ENCODE data around the gene OSBPL10.

OSBPL10 gene

GRCh38 chr3:31851278-31851677 is 129.8 kb downstream of the OSBPL10 start:
- no peak for DNase-seq (ENCODE audit: low read depth in 2 of 2)

- DNase-seq (ENCODE audit: low read depth in 2 of 2) = no peak
Measured at GRCh38 chr3:31848911-31849310, 132.2 kb downstream of the OSBPL10 start.

GRCh38 chr3:31848163-31848818 is 132.8 kb downstream of the OSBPL10 start:
- DNase-seq (ENCODE audit: low read depth in 2 of 2) = no peak

DNA sequence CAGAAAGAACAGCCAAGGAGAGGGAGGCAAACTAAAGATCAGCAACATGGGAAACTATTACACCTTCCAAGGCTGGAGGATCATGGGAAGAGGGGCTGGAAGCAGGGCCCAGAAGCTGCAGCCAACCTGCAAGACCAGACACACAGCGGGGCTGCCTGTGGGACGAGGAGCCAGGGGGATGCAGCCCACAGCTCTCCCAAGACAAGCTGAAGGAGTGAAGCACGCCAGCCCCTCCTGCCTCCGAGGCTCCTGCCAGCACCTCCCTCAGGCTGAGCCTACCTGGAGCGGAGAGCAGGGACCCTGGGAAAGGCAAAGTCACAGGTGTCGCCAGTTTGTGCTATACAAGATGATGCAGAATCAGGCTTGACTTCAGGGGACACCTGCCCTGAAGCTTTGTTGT is 133.3 kb downstream of the OSBPL10 start:
- no peak for DNase-seq (ENCODE audit: low read depth in 2 of 2)

DNA sequence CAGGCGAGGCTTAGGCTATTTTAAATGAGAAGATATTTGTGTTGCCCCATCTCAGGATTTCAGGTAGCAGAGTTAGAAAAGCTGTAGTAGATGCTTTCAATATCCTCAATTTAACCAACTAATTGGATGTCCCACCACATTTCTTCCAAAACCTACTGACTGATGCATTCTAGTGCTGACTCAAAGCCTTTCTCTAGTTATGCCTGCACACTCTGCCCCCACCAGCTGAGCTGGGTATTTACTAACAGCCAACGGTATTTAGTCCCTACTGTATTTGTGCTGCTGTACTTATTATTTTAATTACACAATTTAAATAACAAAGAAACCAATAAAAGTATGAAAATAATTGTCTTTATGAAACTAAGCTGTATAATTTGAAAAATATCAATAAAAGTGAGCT is 139.5 kb downstream of the OSBPL10 start:
- no peak for DNase-seq (ENCODE audit: low read depth in 2 of 2)

DNA sequence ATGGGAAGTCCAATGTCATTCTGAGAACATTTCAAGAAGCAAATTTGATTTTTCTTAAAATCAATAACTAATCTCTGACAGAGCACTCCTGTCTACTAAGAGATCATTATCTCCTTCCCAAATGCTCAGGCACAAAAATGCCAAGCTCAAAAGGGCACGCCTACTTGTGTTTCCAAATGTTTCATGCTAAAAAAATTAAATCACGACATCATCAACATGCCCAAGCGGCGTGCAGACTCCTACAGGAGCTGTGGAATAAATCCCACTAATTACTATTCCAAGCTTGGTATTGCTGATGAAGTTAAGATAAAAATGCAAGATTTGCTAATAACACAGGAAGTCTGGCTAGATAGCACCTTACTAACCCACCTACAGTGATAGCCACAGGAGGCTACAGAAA is 140.8 kb downstream of the OSBPL10 start:
- DNase-seq (ENCODE audit: low read depth in 2 of 2) = no peak

- no peak for DNase-seq (ENCODE audit: low read depth in 2 of 2)
Measured at GRCh38 chr3:31839144-31839917, 141.7 kb downstream of the OSBPL10 start.

GRCh38 chr3:31836131-31837075 is 144.7 kb downstream of the OSBPL10 start:
- DNase-seq (ENCODE audit: low read depth in 2 of 2) = no peak

DNA sequence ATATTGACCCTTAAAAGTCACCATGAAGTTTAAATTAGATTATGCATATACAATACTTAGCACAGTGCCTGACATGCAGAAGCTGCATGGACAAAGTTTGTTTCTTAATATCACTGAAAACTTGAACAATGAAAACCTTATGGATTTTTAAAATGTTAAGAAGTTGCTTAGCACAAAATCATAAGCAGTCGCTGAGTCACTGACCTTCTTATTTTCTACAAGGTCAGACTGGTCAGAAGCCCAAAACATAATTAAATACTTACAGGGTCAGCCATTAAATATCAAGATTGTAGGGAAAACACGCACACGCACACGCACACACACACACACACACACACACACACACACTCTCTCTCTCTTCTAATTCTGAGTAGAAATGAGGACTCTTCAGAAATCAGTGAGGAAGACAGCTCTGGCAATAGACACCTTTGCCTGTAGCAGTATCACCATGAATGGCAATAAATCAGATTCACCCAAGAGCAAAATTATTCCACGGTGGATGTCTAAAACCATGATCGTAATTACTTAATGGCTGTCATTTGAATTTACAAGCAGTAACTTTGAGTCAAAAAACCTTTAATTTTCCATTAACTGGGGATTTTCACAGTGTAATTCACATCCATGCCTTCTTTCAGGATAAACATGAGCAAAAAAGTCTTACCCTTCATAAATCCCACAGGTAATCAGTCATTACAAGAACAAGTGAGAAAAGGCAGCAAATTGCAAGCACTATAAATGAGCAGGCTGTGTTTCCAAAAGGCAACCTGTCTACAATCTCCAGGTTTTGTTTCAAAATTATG is 147.5 kb downstream of the OSBPL10 start:
- DNase-seq (ENCODE audit: low read depth in 2 of 2) = no peak

DNA sequence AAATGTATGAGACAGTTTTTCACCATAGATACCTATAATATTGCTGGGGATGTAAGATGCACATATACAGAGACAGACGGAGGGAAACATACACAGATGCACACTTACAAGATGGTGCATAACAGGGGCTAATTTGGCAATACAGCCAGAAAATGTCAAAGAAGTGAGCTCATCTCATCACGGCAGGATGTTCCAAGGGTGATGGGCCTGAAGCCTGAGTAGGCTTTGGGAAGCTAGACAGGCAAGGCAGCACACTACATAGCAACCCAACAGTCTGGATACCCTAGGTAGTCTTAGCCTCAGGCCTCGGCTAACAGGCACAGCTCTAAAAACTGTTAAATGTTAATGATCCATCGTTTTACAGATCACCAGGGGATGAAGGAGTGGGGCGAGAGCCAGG is 148.5 kb downstream of the OSBPL10 start:
- no peak for DNase-seq (ENCODE audit: low read depth in 2 of 2)

DNA sequence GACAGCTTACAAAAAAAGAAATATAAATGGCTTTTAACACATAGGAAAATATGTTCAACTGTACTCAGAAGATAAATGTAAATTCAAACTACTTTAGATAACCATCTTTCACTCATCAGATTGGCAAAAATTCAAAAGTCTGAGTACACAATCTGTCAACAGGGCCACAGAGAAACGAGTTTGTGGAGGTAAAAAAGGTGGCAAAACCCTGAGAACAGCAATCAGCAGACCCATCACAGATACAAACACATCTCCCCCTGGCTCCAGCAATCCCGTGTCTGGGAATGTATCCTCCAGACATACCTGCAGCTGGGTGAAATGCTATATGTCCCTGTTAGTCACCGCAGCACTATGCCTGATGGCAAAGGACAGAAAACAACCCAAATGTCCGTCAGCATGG is 149.5 kb downstream of the OSBPL10 start:
- no peak for DNase-seq (ENCODE audit: low read depth in 2 of 2)

DNA sequence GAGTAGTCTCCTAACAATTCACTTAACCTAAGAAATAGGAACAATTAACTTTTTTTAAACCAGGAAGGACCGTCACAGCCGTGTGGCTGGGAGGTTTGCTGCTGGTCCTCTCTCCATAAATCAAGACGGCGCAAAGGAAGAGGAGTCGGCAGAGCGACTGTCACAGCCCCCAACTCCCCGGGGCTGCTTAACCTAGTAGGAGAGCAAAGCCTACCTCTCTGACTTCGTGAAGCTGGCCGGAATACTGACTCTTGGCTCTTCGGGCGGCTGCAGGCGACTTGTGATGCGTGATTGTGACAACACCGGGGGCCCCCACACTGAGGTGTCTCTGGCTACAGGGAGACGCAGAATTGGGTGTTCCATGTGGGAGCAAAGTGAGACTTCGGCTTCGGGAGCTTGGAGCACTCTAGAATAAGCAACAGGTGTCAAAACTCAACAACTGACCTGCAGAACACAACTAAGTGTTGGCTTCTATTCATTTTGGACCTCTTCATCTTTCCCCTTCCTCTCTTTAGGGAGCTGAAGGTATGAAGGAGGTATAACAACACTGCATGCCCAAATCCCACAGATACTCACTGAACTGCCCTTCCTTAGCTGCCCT is 151.1 kb downstream of the OSBPL10 start:
- no peak for DNase-seq (ENCODE audit: low read depth in 2 of 2)

DNA sequence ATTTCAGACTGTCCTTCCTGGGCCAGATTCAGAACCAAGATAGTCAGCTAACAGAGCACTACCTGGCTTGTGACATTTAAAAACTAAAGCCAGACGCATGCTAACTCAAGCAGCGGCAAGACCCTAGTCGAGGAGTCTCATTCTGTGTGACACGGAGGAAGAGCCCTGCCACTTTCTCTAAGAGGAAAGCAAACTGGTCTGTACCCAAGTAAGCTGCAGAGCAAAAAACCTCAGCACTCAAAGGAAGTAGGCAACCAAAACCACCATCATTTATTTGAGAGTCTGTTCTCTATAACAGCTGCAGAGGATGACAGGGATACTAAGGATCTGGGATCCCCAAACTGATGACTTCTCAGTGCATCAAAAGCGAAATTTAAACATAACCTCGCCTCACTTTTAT is 152.1 kb downstream of the OSBPL10 start:
- no peak for DNase-seq (ENCODE audit: low read depth in 2 of 2)

- no peak for DNase-seq (ENCODE audit: low read depth in 2 of 2)
Measured at GRCh38 chr3:31828007-31828406, 153.1 kb downstream of the OSBPL10 start.

DNA sequence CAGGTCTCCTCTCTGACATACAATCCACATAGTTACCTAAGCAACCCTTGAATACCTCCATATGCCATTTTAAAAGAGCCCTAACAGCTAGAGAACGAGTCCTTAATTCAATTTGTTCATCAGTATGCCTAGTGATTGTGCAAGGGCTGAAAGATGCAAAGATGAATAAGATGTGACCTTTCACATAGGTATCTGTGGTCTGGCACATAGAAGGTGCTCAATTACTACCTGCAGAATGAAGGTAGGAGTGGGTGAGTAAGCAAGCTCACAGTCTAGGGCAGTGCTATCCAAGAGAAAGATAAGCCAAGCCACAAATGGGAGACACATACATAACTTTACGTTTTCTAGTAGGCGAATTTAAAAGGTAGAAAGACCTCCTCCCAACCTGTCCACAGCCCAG is 157.9 kb downstream of the OSBPL10 start:
- DNase-seq (ENCODE audit: low read depth in 2 of 2) = no peak

GRCh38 chr3:31821118-31821517 is 159.9 kb downstream of the OSBPL10 start:
- DNase-seq (ENCODE audit: low read depth in 2 of 2) = no peak

DNA sequence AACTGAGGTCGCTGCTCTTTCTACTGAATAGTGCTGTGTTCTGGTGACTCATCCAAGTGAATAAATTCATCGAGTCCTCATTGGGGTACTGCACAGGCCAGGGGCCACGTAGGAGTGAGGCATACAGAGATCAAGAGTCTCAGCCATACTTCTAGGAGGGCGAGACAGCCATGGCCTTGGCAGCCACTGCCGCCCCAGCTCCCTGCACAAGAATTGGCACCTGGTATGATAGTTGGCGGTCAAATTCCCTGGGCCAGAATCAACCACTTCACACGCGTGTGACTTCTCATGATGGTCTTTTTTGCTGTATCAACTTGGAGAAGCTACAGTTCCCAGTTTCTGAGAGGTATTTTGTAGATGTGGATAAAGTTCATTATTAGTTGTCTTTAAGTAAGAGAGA is 161.6 kb downstream of the OSBPL10 start:
- no peak for DNase-seq (ENCODE audit: low read depth in 2 of 2)

- no peak for DNase-seq (ENCODE audit: low read depth in 2 of 2)
Measured at GRCh38 chr3:31817411-31817966, 163.6 kb downstream of the OSBPL10 start.

GRCh38 chr3:31815631-31816440 is 165.2 kb downstream of the OSBPL10 start:
- no peak for DNase-seq (ENCODE audit: low read depth in 2 of 2)

DNA sequence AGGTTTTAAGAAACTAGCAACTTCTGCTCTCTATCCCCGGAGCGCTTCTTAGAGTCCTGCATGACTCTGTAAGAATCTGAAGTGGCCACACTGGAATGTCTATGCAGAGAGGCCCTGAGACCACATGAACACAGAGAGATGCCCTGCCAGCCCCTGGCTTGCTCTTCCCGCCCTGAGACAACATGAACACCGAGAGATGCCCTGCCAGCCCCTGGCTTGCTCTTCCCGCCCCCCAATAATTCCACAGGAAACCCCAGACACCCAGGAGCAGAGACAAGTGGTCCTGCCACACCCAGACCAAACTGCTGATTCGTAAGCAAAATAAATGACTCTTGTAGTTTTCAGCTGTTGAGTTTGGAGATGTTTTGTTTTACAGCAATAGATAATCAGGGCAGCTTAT is 166.1 kb downstream of the OSBPL10 start:
- no peak for DNase-seq (ENCODE audit: low read depth in 2 of 2)
